Testis (tissue), 2 donors: Measurements from ENCODE around the gene ANKS6.

Experiments
- CTCF ChIP-seq, 3 experiments: fragments of 450-650 bp in 2 of 3; fragments of 200-600 bp in 1 of 3; sonication (generic) in 1 of 3; IDR thresholded peaks; one replicate each; pipeline ENCODE4 v1.5.1; 2016 to 2019; ENCODE audit warnings: antibody characterized with exemption in 3 of 3, mild to moderate bottlenecking in 2 of 3, moderate library complexity in 1 of 3
- POLR2A ChIP-seq: fragments of 450-650 bp; IDR thresholded peaks from one replicate; pipeline ENCODE4 v1.6.1; 2017; ENCODE audit warnings: antibody characterized with exemption, mild to moderate bottlenecking, moderate library complexity

GRCh38 chr9:98781588-98782383, 14.6 kb downstream of the ANKS6 start:
- TF ChIP-seq CTCF (IDR thresholded peaks at IDR 0.05): no peak
- no peak for TF ChIP-seq POLR2A
